ENCODE results near the gene TEX261.

Gene TEX261

GRCh38 chr2:70936165-70936978, 58.3 kb downstream of the TEX261 start:
- in situ Hi-C loops (cut with HindIII; ENCODE audit: low sequenced_read_pairs) = no loop called here
- no peak for DNase-seq (ENCODE audit: low read depth, low spot score)
- TF ChIP-seq, protein P1, sequence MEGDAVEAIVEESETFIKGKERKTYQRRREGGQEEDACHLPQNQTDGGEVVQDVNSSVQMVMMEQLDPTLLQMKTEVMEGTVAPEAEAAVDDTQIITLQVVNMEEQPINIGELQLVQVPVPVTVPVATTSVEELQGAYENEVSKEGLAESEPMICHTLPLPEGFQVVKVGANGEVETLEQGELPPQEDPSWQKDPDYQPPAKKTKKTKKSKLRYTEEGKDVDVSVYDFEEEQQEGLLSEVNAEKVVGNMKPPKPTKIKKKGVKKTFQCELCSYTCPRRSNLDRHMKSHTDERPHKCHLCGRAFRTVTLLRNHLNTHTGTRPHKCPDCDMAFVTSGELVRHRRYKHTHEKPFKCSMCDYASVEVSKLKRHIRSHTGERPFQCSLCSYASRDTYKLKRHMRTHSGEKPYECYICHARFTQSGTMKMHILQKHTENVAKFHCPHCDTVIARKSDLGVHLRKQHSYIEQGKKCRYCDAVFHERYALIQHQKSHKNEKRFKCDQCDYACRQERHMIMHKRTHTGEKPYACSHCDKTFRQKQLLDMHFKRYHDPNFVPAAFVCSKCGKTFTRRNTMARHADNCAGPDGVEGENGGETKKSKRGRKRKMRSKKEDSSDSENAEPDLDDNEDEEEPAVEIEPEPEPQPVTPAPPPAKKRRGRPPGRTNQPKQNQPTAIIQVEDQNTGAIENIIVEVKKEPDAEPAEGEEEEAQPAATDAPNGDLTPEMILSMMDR (IDR thresholded peaks at IDR 0.05; ENCODE audit: low read depth, low read length) = no peak
- H3K4me3 ChIP-seq (ENCODE audit: low read depth, low read length) = no peak overlapping the region

Measured in astrocyte of the spinal cord (primary cell).